Stimulated activated CD8-positive, alpha-beta memory T cell treated with anti-CD3 and anti-CD28 coated beads, Interleukin-7, amount 100 ng/mL, for 1 hour (primary cell): ENCODE data around the gene DBH.

Source experiments
- DNase-seq, 2 donors: peaks; one replicate each; pipeline ENCODE4 v3.0.0-alpha.2; 2020; ENCODE audit warnings: low read depth in 2 of 2

DBH gene

DNA sequence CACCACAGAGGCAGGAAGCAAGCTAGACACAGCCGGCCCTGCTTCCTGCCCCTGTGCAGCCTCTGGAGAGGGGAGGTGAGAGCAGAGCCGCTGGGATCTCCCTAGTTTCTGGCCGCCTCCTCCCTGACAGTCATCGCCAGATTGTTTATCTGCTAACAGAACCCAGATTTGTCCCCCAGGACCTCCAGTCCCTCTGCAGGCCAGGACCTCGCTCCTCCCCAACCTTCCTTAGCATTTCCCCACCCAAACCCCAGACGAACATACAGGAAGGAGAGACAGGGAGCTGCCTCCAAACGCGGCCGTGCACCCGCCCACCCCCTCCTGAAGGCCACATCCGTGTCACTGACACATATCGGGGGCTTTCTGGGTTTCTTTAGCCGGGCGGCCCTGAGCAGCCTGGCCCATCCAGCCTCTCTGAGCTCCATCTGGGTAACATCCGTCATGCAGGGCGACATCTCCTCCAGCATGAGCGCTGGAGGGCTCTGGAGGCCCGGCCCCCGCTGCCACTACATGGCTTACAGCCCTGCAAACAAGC, 47.5 kb downstream of the DBH start:
- peak in 1 of 2 donors; percentile 16 for DNase-seq

DNA sequence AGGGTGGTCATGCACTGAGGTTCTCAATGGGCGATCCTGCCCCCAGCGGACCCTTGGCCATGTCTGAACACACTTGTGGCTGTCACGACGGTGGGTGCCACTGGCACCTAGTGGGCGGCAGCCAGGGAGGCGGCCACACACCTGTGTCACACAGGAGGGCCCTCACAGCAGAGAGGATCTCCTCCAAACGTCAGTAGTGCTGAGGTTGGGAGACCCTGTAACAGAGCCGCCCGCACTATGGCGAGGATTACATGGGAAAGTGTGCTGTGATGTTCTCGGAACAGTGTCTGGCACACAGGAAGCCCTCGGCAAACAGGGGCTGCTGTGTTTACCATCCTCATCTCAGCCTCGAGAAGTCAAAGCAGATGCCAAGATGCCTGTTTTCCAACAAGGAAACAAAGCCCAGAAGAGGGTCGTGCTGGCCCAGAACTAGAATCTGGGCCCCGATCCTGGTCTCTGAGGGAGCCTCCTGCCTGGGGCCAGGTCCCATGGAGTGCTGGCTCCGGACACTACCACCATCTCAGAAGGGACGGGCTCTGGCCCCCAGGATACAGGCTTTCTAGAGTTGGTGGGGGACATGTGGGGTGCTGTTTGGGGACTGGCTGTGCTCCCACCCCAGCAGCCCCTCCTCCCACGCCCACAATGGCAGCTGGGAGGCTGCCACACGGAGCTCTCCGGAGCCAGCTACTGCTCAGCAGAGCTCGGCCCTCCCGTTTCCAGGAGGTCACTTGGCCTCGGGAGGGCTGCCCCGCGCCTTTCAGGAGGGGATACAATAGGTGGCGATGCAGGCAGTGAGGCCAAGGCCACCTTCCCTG, 48.2 kb downstream of the DBH start:
- no peak for DNase-seq

DNA sequence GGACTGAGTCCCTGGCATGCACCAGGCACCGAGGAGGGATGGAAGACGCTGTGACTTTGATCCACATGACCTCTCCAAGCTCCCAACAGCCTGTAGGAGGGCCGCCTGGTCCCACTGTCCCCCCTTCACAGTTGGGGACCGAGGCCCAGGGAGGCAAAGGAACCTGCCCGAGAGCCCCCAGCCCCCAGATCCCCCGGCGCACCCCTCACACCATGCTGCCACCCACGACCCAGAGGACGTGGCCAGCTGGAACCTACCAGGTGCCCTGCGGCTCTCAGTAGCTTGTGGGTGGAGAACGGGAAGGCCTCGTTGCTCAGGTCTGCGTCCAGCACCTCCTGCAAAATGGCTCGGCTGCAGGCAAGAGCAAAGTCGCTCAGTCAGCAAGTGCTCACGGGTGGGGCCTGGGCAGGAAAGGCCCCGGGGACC, 48.8 kb downstream of the DBH start:
- no peak for DNase-seq

DNA sequence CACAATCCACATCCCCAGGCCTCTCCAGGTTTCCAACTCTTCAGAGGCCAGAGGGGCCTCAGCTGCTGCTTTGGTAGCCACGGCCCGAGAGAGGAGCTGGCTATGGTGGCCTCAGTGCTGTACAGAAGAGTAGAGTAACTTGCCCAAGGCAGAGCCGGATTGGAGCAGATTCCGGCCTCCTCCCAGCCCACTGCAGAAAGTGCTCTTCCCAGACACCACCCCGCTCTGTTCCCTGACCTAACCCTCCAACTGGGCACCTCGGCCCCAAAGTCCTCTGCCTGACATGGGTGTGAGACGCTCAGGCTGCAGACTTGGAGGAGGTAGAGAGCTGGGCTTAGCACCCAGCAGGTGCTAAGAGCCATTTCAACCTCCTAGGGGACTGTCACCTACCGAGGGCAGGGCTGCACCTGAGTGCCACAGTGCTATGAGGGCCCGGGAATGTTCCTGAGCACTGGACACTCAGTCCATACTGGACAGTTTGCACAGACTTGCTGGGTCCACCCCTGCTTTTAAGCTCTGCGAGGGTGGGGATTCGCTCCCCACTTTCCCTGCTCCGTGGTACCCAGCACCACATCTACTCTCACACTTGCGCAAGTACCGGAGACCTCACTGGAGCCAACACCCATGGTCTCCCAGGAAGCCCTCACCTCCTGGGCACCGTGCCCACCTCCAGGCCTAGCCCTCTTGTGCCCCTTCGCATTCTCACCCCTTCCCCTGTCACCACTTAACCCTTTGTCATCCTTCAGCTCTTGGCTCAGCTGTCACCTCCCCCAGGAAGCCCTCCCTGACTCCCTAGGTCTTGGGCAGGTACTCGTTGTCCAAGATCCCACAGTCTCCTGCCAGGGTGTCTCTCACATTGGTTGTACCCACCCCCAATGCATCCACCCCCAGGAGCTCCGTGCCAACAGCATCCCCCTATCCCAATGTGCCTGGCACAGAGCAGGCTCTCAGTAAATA, 49.8 kb downstream of the DBH start:
- DNase-seq: no peak

DNA sequence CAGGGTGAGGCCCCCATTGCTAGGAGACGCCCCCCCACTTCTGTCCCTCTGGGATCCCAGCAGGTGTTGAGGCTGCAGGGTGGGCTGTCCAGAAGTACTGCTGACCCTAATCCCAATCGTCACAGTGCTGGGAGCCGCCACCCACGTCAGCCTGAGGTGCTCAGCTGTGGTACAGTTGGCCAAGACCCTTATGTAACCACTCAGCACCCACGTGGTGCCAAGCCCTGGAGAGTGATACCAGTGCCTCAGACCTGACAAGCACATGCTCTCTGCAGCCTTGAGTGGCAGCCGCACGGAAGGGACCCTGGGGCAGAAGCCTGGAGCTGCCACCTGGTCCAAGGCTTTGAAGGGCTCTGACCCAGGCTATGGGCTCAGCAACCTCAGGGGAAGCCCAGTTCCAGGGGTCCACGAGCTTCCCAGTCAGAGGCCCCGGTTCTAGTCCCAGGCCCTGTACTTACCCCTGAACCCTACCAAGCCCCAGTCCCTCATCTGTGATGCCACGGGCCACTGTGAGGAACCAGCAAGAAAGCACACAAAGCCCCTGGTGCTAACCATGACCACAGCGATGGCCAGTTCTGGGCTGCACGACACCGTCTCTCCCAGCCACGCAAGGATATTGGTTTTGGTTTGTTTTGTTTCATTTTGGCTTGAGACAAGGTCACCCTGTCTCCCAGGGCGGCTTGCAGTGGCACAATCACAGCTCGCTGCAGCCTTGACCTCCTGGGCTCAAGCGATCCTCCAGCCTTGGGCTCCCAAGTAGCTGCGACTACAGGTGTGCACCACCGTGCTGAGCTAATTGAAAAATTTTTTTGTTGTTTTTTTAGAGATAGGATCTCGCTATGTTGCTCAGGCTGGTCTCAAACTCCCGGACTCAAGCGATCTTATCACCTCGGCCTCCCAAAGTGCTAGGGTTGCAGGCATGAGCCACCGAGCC, 50.7 kb downstream of the DBH start:
- no peak for DNase-seq

DNA sequence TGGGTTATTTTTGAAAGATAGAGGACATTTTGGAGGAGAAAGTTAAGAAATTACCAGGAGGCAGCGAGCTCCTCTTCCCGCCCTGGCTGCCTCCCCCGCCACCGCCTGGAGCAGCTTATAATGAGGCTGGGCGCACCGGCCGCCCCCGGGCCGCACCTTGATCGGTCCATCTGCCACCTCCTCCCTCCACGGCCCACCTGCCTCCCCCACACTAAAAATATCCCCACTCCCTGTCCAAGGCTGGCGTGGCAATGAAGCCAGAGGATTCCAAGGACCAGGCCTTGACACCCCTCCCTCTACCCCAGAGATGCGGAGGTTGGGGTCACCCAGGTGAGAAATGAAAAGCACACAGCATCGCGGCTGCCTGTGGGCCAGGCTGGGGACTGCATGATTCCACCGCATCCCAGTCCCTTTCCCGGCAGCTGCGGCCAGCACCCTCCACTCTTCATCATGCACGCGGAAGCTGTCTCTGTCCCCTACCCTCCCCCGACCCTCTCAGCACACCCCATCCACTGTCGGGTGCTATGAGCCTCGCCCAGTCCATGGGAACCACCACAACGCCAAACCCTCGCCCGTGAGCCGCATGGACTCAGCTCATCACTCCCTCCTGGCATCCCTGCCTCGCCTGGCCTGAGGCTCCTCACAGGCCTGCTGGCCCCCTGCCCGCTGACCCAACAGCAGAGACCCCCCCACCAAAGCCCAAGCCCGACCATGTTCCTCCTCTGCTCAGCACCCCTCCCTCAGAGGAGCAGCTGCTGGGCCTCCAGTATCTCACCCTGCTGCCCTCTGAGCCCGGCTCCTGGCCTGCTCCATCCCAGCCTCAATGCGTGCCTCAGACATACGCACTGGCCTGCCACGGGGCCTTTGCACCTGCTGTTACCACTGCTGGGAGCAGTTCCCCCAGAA, 51.9 kb downstream of the DBH start:
- DNase-seq: no peak

DNA sequence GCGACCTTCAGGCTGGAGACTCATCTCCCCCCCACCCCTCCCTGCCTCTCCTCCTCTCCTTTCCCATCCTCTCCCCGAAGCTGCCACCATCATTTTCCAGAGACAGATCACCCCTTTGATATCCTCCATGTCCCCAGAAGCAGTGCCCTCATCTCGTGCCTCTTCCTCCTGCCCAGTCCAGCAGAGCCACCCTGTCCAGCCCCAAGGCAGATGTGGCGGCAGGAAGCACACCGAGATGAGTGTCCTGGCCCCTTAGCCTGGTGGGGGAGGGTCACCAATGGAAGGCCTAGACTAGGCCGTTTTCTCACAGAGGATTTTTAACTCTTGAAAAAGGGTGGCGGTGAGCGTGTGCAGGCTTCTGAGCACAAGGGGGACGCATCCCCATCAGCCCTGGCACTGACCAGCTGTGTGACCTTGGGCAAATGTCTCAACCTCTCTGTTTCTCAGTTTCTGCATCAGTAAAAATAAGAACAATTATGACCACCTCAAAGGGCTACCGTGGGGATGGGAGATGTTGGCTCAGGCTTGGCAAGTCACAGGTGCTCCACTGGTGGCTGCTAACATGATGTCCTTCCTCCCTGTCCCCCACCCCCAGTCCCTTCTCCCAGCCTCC, 53.1 kb downstream of the DBH start:
- no peak for DNase-seq

DNA sequence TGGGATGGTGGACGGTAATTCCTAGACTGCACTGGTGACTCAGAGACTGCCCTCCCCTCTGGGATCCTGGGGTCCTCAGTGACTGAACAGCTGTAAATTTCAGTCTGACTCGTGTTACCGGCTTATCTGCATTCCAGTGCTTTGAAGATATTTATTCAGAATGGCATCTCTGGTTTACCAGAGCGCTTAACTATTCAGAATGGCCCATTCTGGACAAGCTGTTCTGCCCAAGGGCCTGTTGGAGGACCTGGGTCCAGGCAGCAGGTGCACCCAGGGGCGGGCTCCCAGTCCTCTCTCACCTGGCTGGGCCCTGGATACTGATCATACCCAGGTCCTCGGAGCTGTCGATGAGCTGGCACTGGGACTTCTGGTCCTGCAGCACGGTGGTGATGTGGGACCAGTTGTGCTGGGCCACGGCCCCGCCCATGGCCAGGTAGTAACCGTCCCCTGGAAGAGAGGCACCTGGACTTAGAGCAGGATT, 54.0 kb downstream of the DBH start:
- DNase-seq: no peak

DNA sequence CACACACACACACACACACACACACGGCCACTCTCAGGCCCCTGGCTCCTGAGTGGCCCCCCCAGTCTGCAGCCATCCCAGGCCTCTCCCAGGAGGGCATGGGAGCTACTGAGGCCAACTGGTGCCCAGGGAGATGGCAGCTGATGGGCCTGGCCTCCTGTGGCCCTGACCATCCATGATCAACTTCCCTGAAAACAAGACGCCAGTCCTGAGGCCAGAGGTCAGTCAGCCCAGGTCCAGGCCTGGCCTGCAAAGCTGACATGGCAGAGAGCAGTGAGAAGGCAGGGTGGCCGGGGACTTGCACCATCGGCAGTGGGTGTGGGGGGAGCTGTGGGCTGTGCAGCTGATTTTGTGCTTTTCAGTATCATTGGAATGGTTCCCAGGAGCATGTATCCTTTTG, 55.0 kb downstream of the DBH start:
- no peak for DNase-seq

DNA sequence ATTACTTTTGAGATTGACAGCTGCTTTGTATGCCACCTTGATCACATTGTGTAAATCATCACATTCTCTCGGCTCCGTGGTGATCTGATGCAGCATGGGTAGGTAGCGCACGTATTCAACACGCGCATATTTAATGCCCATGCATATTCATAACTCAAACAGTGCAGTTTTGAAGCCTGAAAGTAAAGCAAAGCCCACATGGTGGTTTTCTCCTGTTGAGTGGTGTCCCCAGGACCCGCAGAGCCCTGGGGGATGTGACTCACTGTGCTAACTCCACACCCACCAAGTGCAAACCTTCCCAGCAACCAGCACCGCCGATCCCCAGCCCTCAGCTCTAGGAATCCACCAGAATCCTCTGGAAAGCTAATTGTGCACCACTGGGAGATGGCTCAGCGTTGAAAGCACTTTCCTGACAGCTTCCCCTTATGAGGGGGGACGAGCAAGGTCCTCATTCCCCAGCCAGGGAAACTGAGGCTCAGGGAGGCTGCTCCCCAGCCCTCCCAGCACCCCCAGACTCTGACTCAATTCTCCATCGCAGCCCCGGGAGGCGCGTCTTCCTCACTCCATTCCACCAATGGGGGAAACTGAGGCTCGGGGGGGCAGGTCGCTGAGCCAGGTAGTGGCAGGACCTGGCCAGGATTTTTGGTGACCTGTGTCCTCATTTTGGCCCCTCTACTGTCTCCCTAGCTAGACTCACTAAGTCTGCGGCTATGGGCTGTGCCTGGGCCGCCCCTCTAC, 55.6 kb downstream of the DBH start:
- DNase-seq: no peak

DNA sequence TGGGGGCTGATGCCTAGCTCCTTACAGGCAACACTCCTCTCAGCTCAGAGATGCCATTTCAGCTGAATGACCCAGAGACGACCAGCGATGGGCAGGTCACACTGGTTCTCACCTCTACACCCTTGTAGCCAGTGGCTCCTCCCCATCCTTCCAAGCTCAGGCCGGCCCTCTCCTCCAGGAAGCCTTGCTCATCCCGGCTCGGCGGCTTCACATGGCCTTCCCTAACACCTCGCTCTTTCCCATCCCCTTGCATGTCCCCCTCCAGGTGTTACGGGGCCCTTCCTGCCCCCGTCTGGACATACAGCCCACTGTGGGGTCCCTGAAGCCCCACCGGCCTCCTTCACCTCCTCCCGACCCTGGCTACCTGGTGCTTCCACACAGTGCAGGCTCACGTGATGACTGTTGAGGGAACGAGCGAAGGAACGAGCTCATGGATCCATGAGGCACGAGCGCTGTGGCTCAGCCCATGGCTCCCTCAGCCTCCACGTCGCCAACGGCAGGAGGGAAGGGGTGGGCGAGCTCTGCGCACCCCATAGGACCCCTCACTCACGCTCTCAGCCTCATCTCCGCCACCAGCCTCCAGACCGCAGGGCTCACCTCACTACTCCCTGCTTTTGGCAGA, 56.3 kb downstream of the DBH start:
- no peak for DNase-seq

DNA sequence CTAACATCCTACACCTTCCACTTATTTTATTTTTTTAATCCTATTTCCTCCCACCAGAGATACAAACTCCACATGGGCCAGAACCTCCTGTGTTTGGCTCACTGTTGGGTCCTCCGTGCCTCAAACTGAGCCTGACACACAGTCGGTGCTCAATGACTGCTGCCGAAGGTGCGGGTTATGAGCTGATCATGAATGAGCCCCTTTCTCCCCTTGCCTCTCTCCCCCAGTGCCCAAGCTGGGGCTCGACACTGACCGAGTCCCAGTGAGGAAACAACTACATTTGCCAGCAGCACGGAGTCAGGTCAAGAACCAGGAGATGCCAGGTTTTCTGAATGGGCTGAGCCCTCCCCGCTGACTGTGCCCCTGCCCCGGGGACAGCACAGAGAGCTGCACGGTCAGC, 57.0 kb downstream of the DBH start:
- DNase-seq: no peak

DNA sequence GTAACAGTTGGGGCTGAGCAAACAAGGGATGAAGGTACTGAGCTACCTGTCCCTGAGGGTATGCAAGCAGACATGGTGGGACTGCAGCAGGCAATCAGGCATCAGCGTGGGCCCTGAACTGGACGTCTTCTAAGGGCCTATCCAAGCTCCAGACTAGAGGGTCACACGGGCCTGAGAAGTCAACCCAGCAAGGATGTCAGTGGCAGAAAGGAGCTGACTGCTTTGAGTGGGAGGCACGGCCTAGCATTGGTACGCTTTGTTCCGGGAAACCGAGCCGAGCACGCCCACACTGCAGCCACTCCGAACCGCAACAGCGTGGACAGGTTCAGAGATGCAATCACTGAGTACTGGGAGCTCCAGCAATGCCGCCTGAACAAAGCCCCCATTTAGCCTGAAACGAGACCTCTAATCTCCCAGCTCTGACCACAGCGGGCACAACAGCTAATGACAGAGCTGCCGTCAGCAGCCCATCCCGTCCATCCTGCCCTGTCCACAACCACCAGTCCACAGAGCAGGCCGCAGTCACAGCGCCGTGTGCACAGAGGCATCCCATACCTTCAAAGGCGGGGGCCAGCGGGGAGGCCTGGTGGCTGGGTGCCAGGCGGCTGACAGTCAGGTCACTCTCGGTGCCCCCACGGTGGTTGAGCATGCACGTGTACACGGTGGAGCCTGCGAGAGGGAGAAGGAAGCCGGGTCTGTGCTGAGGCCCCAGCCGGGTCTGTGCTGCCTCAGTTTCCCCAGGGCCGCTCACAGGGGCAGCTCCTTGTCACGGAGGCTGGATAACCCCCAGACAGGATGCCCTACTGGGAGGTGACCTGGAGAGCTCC, 57.8 kb downstream of the DBH start:
- no peak for DNase-seq

DNA sequence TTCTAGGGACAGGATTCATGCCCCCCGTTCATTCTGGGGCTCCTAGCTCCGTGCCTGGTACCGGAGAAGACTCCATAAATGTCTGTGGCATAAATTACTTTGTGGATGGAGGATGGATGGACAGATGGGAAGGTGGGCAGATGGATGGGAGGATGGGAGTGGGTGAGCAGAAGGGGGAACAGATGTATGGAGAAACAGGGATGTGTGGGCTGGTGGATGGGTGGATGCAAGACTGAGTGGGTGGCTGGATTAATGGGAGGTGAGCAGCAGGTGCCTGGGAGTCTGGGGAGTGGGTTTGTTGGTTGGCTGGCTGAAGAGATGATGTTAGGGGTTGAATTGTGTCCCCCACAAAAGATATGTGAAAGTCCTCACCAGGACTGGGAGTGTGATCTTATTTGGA, 58.5 kb downstream of the DBH start:
- no peak for DNase-seq

DNA sequence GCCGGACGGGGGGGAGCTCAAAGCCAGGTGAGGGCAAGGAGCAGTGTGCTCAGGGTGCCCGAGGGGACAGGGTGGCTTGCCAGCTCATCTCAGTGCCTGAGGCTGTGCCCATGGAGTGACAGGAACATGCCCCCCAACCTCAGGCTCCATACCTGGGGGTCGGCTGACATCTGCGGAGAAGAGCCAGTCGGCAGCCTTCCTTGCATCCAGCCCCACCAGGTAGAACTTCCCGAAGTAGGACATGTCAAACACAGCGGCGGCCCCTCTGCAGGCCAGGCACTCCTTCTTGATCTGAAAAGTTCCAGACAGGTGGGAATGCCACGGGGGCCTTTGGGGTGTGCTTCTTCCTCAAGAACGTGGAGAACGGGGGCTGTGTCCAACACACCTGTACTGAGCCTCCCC, 59.9 kb downstream of the DBH start:
- no peak for DNase-seq

DNA sequence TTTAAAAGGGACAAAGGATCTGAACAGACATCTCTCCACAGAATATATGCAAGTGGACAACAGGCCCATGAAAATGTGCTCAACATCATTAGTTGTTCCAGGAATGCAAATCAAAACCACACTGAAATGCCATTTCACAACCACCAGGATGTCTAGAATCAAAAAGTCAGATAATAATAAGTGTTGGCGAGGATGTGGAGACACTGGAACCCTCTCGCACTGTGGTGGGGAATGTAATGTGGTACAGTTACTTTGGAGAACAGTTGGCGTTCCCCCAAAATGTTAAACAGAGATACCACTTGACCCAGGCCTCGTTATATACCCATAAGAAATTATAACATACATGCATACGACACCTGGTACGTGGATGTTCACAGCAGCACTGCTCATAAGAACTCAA, 63.4 kb downstream of the DBH start:
- DNase-seq: no peak

DNA sequence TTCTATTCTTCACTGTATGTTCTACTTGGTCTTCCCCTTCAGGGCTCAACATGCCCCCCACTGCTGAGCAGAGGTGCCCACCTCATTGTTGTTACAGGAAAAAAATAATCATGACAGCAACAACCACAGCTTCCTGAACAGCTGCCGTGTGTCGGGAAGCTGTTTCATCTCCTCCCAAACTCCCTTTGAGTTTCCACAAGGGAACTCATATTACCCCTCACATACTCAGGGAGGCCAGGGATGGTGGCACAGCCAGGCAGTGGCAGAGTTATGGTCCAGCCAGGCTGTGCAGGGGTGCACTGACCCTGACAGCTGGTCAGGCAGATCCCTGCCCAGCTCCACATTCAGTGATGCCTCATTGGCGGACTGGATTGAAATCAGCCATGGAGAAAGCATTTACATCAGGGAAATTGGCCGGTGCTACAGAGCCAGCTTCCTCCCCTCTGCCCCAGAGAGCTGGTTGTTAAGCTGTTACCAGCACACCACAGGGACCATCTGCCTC, 64.7 kb downstream of the DBH start:
- no peak for DNase-seq
